HCT116 (cell line): ENCODE data around the gene NEURL1B. TPM values are rescaled to one million over a fixed set of nuclear protein-coding genes. Genes with fewer than 3 reads are reported as not detected.

Source experiments
- ATAC-seq: fragments of 200-7000 bp; cut with Tn5 transposase; 2 replicates; pipeline ENCODE4 v1.9.1; 2020; ENCODE audit warnings: mild to moderate bottlenecking, moderate library complexity
- BruUV-seq: library from RNA; stranded (reverse); fragments of 400-500 nt; replicated peaks from 2 replicates; lab custom pipeline; 2021; lab: Mats Ljungman, UMichigan
- CTCF ChIA-PET: fragments of 300-600 bp; sonication (Branson Sonifier 250); formaldehyde crosslinking; loops from one replicate; lab custom pipeline; 2021; ENCODE audit warnings: antibody characterized with exemption; lab: Charles Lee
- POLR2A ChIA-PET: fragments of 300-600, 350-600 bp; sonication (Branson Sonifier 250); formaldehyde crosslinking; loops from one replicate; lab custom pipeline; 2021; ENCODE audit warnings: antibody characterized with exemption; lab: Charles Lee
- RAD21 ChIA-PET, 2 experiments: fragments of 300-600 bp; sonication (Branson Sonifier 250); formaldehyde crosslinking; loops; one replicate each; lab custom pipeline; 2023; ENCODE audit warnings: low total read pairs in 2 of 2; ENCODE audit not compliant: uncharacterized antibody in 2 of 2, unreplicated experiment in 2 of 2, low non-redundant PET in 1 of 2; lab: Charles Lee
- DNase-seq: peaks from one replicate; pipeline ENCODE4 v3.0.0-alpha.2; 2010; ENCODE audit warnings: low read depth, low spot score
- H2AFZ ChIP-seq: fragments of 200-600 bp; shearing (Covaris generic), sonication (generic); 2 replicates; pipeline ENCODE4 v1.6.1; 2017; ENCODE audit warnings: low read depth, mixed run types, mixed read lengths, antibody characterized with exemption, low read length; ENCODE audit not compliant: poor library complexity, severe bottlenecking
- H3K27ac ChIP-seq: 2 replicates; pipeline ENCODE4 v1.5.1; 2012; ENCODE audit warnings: low read depth, low read length
- H3K27me3 ChIP-seq: fragments of 200-600 bp; sonication (generic); 2 replicates; pipeline ENCODE4 v1.6.1; 2016; ENCODE audit warnings: mixed run types, low read length, mixed read lengths; ENCODE audit not compliant: insufficient read depth
- H3K36me3 ChIP-seq, 2 experiments: fragments of 200-500 bp in 1 of 2; fragments of 200-600 bp in 1 of 2; sonication (Bioruptor generic) in 1 of 2; sonication (generic) in 1 of 2; 2 replicates each; pipeline versions ENCODE4 v1.5.1 to v1.6.1; 2014 to 2016; ENCODE audit warnings: low read length in 2 of 2, inconsistent platforms in 1 of 2, mixed read lengths in 1 of 2, mixed run types in 1 of 2; ENCODE audit not compliant: insufficient read depth in 2 of 2, control insufficient read depth in 1 of 2
- H3K4me1 ChIP-seq, 2 experiments: fragments of 200-600 bp in 1 of 2; sonication (generic) in 1 of 2; 2 replicates each; pipeline versions ENCODE4 v1.5.1 to v1.6.1; 2012 to 2017; ENCODE audit warnings: low read length in 2 of 2, inconsistent platforms in 1 of 2, mild to moderate bottlenecking in 1 of 2, mixed read lengths in 1 of 2, mixed run types in 1 of 2, moderate library complexity in 1 of 2; ENCODE audit not compliant: insufficient read depth in 2 of 2, control insufficient read depth in 1 of 2
- H3K4me2 ChIP-seq: fragments of 200-600 bp; sonication (generic); 2 replicates; pipeline ENCODE4 v1.6.1; 2017; ENCODE audit warnings: mixed run types, low read length, mixed read lengths
- H3K4me3 ChIP-seq, 2 experiments: fragments of 200-600 bp in 1 of 2; sonication (generic) in 1 of 2; replicated peaks in 1 of 2; 2 replicates each; pipeline ENCODE4 v1.5.1; 2011 to 2016; ENCODE audit warnings: low read length in 2 of 2, control low read depth in 1 of 2, low read depth in 1 of 2, mild to moderate bottlenecking in 1 of 2, mixed read lengths in 1 of 2, mixed run types in 1 of 2
- H3K79me2 ChIP-seq: fragments of 200-600 bp; sonication (generic); 2 replicates; pipeline ENCODE4 v1.6.1; 2017; ENCODE audit warnings: mild to moderate bottlenecking, mixed run types, low read length, moderate library complexity, mixed read lengths; ENCODE audit not compliant: insufficient read depth
- H3K9ac ChIP-seq: fragments of 200-600 bp; sonication (generic); 2 replicates; pipeline ENCODE4 v1.6.1; 2016; ENCODE audit warnings: low read length, mixed read lengths
- H3K9me2 ChIP-seq: fragments of 200-600 bp; sonication (generic), shearing (Covaris generic); 2 replicates; pipeline ENCODE4 v1.6.1; 2017; ENCODE audit warnings: mixed run types, mild to moderate bottlenecking, moderate library complexity; ENCODE audit not compliant: insufficient read depth
- H3K9me3 ChIP-seq, 2 experiments: fragments of 200-500 bp in 1 of 2; fragments of 200-600 bp in 1 of 2; sonication (Bioruptor generic) in 1 of 2; sonication (generic) in 1 of 2; 2 replicates each; pipeline ENCODE4 v1.6.1; 2014 to 2017; ENCODE audit warnings: low read length in 2 of 2, mixed read lengths in 2 of 2, inconsistent platforms in 1 of 2, low read depth in 1 of 2, mild to moderate bottlenecking in 1 of 2, mixed run types in 1 of 2, moderate library complexity in 1 of 2; ENCODE audit not compliant: control insufficient read depth in 1 of 2, insufficient read depth in 1 of 2
- H4K20me1 ChIP-seq: fragments of 200-600 bp; sonication (generic), shearing (Covaris generic); 2 replicates; pipeline ENCODE4 v1.6.1; 2017; ENCODE audit warnings: mixed run types, mild to moderate bottlenecking, moderate library complexity; ENCODE audit not compliant: insufficient read depth
- CBX3 ChIP-seq: IDR thresholded peaks from 2 replicates; pipeline ENCODE4 v1.6.1; 2012; ENCODE audit warnings: low read depth
- EGR1 ChIP-seq: IDR thresholded peaks from 2 replicates; pipeline ENCODE4 v1.6.1; 2012; ENCODE audit warnings: low read depth
- EZH2 ChIP-seq: fragments of 200-600 bp; sonication (generic); IDR thresholded peaks from 2 replicates; pipeline ENCODE4 v1.6.1; 2017; ENCODE audit warnings: antibody characterized with exemption, mixed run types
- EZH2phosphoT487 ChIP-seq: fragments of 200-600 bp; IDR thresholded peaks from 2 replicates; pipeline ENCODE4 v1.6.1; 2018; ENCODE audit warnings: antibody characterized with exemption, borderline replicate concordance
- JUND ChIP-seq: IDR thresholded peaks from 2 replicates; pipeline ENCODE4 v1.6.1; 2012
- POLR2A ChIP-seq: IDR thresholded peaks from 2 replicates; pipeline ENCODE4 v1.7.0; 2011; ENCODE audit warnings: borderline replicate concordance; ENCODE audit not compliant: insufficient read depth, insufficient read length; ENCODE audit errors: extremely low read depth
- POLR2AphosphoS5 ChIP-seq: IDR thresholded peaks from 2 replicates; pipeline ENCODE4 v1.6.1; 2011; ENCODE audit warnings: mild to moderate bottlenecking, low read depth, low read length, moderate library complexity
- SP1 ChIP-seq: IDR thresholded peaks from 2 replicates; pipeline ENCODE4 v1.6.1; 2012; ENCODE audit warnings: low read depth
- SRF ChIP-seq: IDR thresholded peaks from 2 replicates; pipeline ENCODE4 v1.6.1; 2012; ENCODE audit warnings: low read depth
- TCF7L2 ChIP-seq: IDR thresholded peaks from 2 replicates; pipeline ENCODE4 v1.7.0; 2011; ENCODE audit warnings: borderline replicate concordance, inconsistent platforms; ENCODE audit not compliant: insufficient read depth, insufficient read length; ENCODE audit errors: extremely low read depth
- ZFX ChIP-seq: fragments of 450-650 bp; IDR thresholded peaks from 2 replicates; pipeline ENCODE4 v1.6.1; 2017
- ZNF274 ChIP-seq: fragments of 200-500 bp; sonication (Bioruptor generic); IDR thresholded peaks from 2 replicates; pipeline ENCODE4 v1.6.1; 2014; ENCODE audit warnings: mild to moderate bottlenecking, low read depth, low read length, inconsistent platforms
- intact Hi-C: fragments of 100-400 bp; cut with micrococcal nuclease; formaldehyde crosslinking; loops from 2 replicates; pipeline ENCODE4 v1.10.0; 2022
- total RNA-seq: library from RNA; stranded (reverse); gene quantifications from one replicate; pipeline ENCODE4 v1.2.1, GENCODE V29; 2021; ENCODE audit not compliant: unreplicated experiment
- TF ChIP-seq, protein P1 (sequence below): IDR thresholded peaks from 2 replicates; pipeline ENCODE4 v1.6.1; 2012
- TF ChIP-seq, protein P2 (sequence below), 3 experiments: fragments of 200-600 bp in 1 of 3; sonication (generic) in 1 of 3; IDR thresholded peaks in 2 of 3; conservative IDR thresholded peaks in 1 of 3; 2 replicates each; pipeline ENCODE4 v1.5.1; 2012 to 2017; ENCODE audit warnings: low read depth in 2 of 3, low read length in 2 of 3, antibody characterized with exemption in 1 of 3, borderline replicate concordance in 1 of 3, control low read depth in 1 of 3, mild to moderate bottlenecking in 1 of 3, mixed read lengths in 1 of 3, mixed run types in 1 of 3, moderate library complexity in 1 of 3; ENCODE audit not compliant: insufficient read depth in 1 of 3

Gene NEURL1B
- total RNA-seq, 1 experiment from 2014 or later = 5.8 TPM

DNA sequence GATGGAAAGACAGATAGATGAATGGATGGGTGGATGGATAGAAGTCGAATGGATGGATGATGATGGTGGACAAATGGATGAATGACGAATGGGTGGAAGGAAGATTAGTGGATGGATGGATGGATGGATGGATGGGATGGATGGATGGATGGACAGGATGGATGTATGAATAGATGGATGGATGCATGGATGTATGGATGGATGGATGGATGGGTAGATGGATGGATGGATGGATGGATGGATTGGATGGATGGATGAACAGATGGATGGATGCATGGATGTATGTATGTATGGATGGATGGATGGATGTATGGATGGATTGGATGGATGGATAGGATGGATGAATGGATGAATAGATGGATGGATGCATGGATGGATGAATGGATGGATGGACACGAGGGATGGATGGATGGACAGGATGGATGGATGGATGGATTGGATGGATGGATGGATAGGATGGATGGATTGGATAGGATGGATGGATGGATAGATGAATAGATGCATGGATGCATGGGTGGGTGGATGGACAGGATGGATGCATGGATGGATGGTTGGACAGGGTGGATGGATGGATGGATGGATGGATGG, 77.6 kb downstream of the NEURL1B start:
- ChIA-PET RAD21 (no interaction called here), CTCF (no interaction called here), POLR2A (no interaction called here)
- Histone ChIP-seq H2AFZ (no peak overlapping the region), H3K36me3 (no peaks in the 10 kb centered on the region), H3K9me2 (no peaks in the 10 kb centered on the region), H3K9ac (no peak overlapping the region), H3K79me2 (no peaks in the 10 kb centered on the region), H3K27me3 (no peaks in the 10 kb centered on the region), H3K27ac (no peak overlapping the region), H3K9me3 (no peaks in the 10 kb centered on the region), H3K4me1 (peaks cover 0 to 15% of the 10 kb centered on the region in 2 experiments; a peak in 2 of 4 replicates), H4K20me1 (no peaks in the 10 kb centered on the region), H3K4me2 (no peak overlapping the region), H3K4me3 (no peak overlapping the region)
- no peak for ATAC-seq
- DNase-seq = no peak
- BruUV-seq = no TSS peak
- intact Hi-C loops = loop anchor here (10.0 kb wide), 1 partner anchor 1266 kb away; the partner anchor contains the start of gene C5orf47
- TF ChIP-seq EZH2phosphoT487 (no peak), SP1 (no peak), POLR2A (no peak), ZNF274 (no peak), TCF7L2 (no peak), SRF (no peak), ZFX (no peak), POLR2AphosphoS5 (no peak)
- TF ChIP-seq, protein P1, sequence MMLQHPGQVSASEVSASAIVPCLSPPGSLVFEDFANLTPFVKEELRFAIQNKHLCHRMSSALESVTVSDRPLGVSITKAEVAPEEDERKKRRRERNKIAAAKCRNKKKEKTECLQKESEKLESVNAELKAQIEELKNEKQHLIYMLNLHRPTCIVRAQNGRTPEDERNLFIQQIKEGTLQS = no peak

GRCh38 chr5:172719211-172719610, 78.1 kb downstream of the NEURL1B start:
- no peak for DNase-seq
- Histone ChIP-seq H3K4me2 (no peak overlapping the region), H3K9ac (no peak overlapping the region), H4K20me1 (no peaks in the 10 kb centered on the region), H3K4me3 (no peak overlapping the region), H3K27me3 (no peaks in the 10 kb centered on the region), H3K79me2 (no peaks in the 10 kb centered on the region), H3K36me3 (no peaks in the 10 kb centered on the region), H2AFZ (no peak overlapping the region), H3K27ac (no peak overlapping the region), H3K9me2 (no peaks in the 10 kb centered on the region), H3K4me1 (peaks cover 0 to 15% of the 10 kb centered on the region in 2 experiments; a peak in 2 of 4 replicates), H3K9me3 (no peaks in the 10 kb centered on the region)
- CTCF ChIA-PET = interaction anchor here (1.9 kb wide), 1 partner anchor 213 kb away, joined by 5 read pairs; no protein-coding TSS in a partner anchor
- BruUV-seq = no TSS peak
- no peak for TF ChIP-seq EZH2
- no peak for TF ChIP-seq POLR2A
- TF ChIP-seq EGR1 = no peak
- TF ChIP-seq CBX3 = no peak
- no peak for TF ChIP-seq ZNF274
- no peak for TF ChIP-seq JUND
- TF ChIP-seq, protein P1 = no peak
- TF ChIP-seq, protein P2, sequence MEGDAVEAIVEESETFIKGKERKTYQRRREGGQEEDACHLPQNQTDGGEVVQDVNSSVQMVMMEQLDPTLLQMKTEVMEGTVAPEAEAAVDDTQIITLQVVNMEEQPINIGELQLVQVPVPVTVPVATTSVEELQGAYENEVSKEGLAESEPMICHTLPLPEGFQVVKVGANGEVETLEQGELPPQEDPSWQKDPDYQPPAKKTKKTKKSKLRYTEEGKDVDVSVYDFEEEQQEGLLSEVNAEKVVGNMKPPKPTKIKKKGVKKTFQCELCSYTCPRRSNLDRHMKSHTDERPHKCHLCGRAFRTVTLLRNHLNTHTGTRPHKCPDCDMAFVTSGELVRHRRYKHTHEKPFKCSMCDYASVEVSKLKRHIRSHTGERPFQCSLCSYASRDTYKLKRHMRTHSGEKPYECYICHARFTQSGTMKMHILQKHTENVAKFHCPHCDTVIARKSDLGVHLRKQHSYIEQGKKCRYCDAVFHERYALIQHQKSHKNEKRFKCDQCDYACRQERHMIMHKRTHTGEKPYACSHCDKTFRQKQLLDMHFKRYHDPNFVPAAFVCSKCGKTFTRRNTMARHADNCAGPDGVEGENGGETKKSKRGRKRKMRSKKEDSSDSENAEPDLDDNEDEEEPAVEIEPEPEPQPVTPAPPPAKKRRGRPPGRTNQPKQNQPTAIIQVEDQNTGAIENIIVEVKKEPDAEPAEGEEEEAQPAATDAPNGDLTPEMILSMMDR (IDR thresholded peaks at IDR 0.05 in 2 of 3, conservative IDR thresholded peaks at IDR 0.05 in 1 of 3; ENCODE audit: borderline replicate concordance in 1 of 3, insufficient read depth in 1 of 3, low read depth in 2 of 3, low read length in 2 of 3) = no peak
- TF ChIP-seq POLR2AphosphoS5 = no peak
- intact Hi-C loops = loop anchor here (10.0 kb wide), 1 partner anchor 1266 kb away; the partner anchor contains the start of gene C5orf47
- no peak for ATAC-seq
- RAD21 ChIA-PET = no interaction called here
- POLR2A ChIA-PET = no interaction called here
